HUES64 (cell line): ENCODE results near the gene TSN.
"Not testable (repeated sequence)": the region's sequence is repeated elsewhere in the genome, so short reads cannot be mapped to it uniquely, and the experiment has no call there.

Source experiments
- H3K27ac ChIP-seq: 2 replicates; pipeline ENCODE4 v1.7.0; 2013; ENCODE audit warnings: low read depth, low read length, inconsistent platforms
- H3K27me3 ChIP-seq: 2 replicates; pipeline ENCODE4 v1.6.1; 2013; ENCODE audit warnings: mild to moderate bottlenecking, low read length; ENCODE audit not compliant: insufficient read depth
- H3K36me3 ChIP-seq: 2 replicates; pipeline ENCODE4 v1.6.1; 2013; ENCODE audit warnings: mild to moderate bottlenecking, low read length; ENCODE audit not compliant: insufficient read depth
- H3K4me1 ChIP-seq: 2 replicates; pipeline ENCODE4 v1.6.1; 2013; ENCODE audit warnings: mild to moderate bottlenecking, low read length, moderate library complexity; ENCODE audit not compliant: insufficient read depth
- H3K4me3 ChIP-seq: 2 replicates; pipeline ENCODE4 v1.5.1; 2013; ENCODE audit warnings: mild to moderate bottlenecking, low read length, moderate library complexity
- H3K9ac ChIP-seq: 2 replicates; pipeline ENCODE4 v1.6.1; 2013; ENCODE audit warnings: mild to moderate bottlenecking, low read depth, low read length
- H3K9me3 ChIP-seq: 2 replicates; pipeline ENCODE4 v1.6.1; 2013; ENCODE audit warnings: low read depth, low read length; ENCODE audit not compliant: insufficient read depth
- WGBS: fragments of 150-250, 120-280 bp; methylation state at CpG from one replicate; pipeline ENCODE4 v1.1.7; 2013; ENCODE audit warnings: missing lambda C conversion rate; 5-methylcytosine and 5-hydroxymethylcytosine counted together

TSN gene

DNA sequence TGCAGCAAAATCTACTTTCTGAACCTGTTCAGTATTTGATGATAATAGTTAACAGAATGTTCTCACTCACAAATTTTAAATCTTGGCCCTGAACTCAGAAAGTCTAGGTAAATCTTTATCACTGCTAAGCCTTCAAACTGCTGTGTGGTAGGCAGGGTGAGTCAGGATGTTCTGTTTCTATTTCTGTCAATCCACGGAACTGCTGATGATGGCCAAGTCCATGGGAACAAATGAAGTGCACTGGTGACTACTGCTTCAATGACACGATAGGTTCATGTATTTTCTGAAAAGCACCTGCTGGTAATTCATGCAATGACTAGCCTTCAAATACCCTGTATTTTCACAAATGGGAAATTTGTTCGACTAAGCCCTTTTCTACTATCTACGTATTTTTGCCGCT is 33.0 kb upstream of the TSN start:
- no peaks in the 10 kb centered on the region for H3K27me3 ChIP-seq
- H3K9ac ChIP-seq: no peak overlapping the region
- H3K4me3 ChIP-seq: no peak overlapping the region
- H3K9me3 ChIP-seq: no peaks in the 10 kb centered on the region
- no peak overlapping the region for H3K27ac ChIP-seq
- H3K36me3 ChIP-seq: peaks cover 13% of the 10 kb centered on the region
- WGBS: 93% methylated on average over 5 of the region's 5 CpGs
- H3K4me1 ChIP-seq: no peaks in the 10 kb centered on the region

- Histone ChIP-seq H3K27ac (no peak overlapping the region), H3K9ac (no peak overlapping the region), H3K4me3 (no peak overlapping the region), H3K4me1 (no peaks in the 10 kb centered on the region), H3K9me3 (no peaks in the 10 kb centered on the region), H3K36me3 (peaks cover 21% of the 10 kb centered on the region), H3K27me3 (no peaks in the 10 kb centered on the region)
- WGBS: 93% methylated on average over 5 of the region's 5 CpGs
Measured at GRCh38 chr2:121723316-121723715, 32.1 kb upstream of the TSN start.

- peaks cover 60% of the 10 kb centered on the region for H3K36me3 ChIP-seq
- 98% methylated on average over 2 of the region's 2 CpGs for WGBS
- no peak overlapping the region for H3K9ac ChIP-seq
- H3K4me1 ChIP-seq: no peaks in the 10 kb centered on the region
- no peaks in the 10 kb centered on the region for H3K27me3 ChIP-seq
- no peak overlapping the region for H3K27ac ChIP-seq
- no peaks in the 10 kb centered on the region for H3K9me3 ChIP-seq
- no peak overlapping the region for H3K4me3 ChIP-seq
Measured at GRCh38 chr2:121727332-121727731, 28.1 kb upstream of the TSN start.

DNA sequence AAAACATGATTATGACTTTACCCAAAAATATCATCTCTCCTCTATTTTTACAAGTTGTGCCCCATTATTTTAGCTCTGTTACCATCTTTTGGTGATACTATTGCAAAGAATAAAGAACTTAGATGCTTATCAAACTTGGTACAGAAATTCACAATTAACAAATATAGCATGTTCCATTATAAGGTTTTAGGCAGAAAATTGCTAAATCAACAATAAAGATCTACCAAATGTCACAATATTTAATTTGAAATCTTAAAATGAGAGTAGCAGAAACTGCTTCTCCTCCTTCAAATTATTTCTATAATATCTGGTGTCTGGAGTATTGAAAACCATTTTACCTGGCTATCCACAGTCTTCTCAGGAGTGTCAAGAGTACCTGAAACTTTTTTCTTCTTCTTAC is 27.5 kb upstream of the TSN start:
- Histone ChIP-seq H3K4me1 (no peaks in the 10 kb centered on the region), H3K4me3 (no peak overlapping the region), H3K27me3 (no peaks in the 10 kb centered on the region), H3K9me3 (no peaks in the 10 kb centered on the region), H3K27ac (no peak overlapping the region), H3K9ac (no peak overlapping the region), H3K36me3 (peaks cover 64% of the 10 kb centered on the region)

DNA sequence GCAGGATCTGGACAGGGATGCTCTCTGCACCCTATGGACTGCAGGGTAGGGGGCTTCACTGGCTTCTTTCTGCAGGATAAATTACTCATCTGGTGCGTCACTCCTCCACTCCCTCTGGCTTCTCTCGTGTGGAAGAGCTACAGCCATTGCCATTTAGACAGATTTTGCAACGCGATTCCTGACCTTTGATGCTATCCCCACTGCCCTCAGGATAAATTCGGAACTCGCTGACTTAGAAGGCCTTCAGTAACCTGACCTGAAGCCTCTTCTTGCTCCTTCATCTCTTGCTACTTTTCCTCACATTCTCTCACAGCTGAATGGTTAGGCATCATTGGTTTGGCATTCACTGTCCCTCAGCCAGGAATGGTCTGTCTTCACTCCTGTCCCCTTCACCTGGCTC is 24.1 kb upstream of the TSN start:
- no peak overlapping the region for H3K9ac ChIP-seq
- H3K27ac ChIP-seq: no peak overlapping the region
- H3K4me1 ChIP-seq: peaks cover 7% of the 10 kb centered on the region
- WGBS: 96% methylated on average over 6 of the region's 6 CpGs
- H3K36me3 ChIP-seq: peaks cover 84% of the 10 kb centered on the region
- no peaks in the 10 kb centered on the region for H3K27me3 ChIP-seq
- H3K9me3 ChIP-seq: no peaks in the 10 kb centered on the region
- H3K4me3 ChIP-seq: no peak overlapping the region

- not testable (repeated sequence) for H3K4me1 ChIP-seq, H3K9ac ChIP-seq, H3K9me3 ChIP-seq, H3K27me3 ChIP-seq, H3K27ac ChIP-seq
- Histone ChIP-seq H3K4me3 (peak overlapping the region; percentile 99; the same call in 1 of the 2 replicates), H3K36me3 (peaks cover 54% of the 10 kb centered on the region)
- WGBS: 97% methylated on average over 11 of the region's 11 CpGs
Measured at GRCh38 chr2:121734544-121734943, 20.9 kb upstream of the TSN start.

DNA sequence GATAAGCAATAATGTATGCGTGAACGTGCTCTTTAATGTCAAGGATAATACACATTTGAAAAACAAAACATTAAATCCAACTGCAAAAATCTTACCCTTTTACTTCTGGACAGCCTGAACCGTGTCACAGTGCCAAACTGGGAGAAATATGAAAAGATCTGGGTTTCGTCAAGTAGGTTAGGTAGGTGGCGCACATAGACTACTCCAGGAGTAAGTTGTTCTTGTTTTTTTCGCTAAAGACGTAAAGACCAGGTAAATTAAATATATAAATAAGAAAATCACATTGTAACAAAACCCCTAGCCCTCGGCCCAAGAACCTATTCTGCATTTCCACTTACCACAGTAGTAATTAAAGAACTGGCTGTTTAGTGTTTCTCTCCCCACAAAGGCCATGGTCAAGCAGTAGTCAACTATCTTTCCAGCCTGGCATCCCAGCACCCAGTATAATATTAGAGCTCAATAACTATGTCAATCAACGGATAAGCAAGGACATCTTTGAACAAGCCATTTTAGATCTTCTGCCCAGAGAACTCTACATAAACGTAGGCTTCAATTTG is 19.9 kb upstream of the TSN start:
- H3K9ac ChIP-seq: peak overlapping the region; percentile 96
- H3K4me1 ChIP-seq: peaks cover 7% of the 10 kb centered on the region
- H3K27ac ChIP-seq: no peak overlapping the region
- no peaks in the 10 kb centered on the region for H3K27me3 ChIP-seq
- no peaks in the 10 kb centered on the region for H3K9me3 ChIP-seq
- H3K36me3 ChIP-seq: peaks cover 44% of the 10 kb centered on the region
- WGBS: 54% methylated on average over 8 of the region's 10 CpGs
- peak overlapping the region; percentile 99 for H3K4me3 ChIP-seq

- H3K27me3 ChIP-seq: no peaks in the 10 kb centered on the region
- peaks cover 7% of the 10 kb centered on the region for H3K4me1 ChIP-seq
- peak overlapping the region; percentile 83 for H3K27ac ChIP-seq
- 0% methylated on average over 8 of the region's 8 CpGs for WGBS
- H3K4me3 ChIP-seq: peak overlapping the region; percentile 99
- no peaks in the 10 kb centered on the region for H3K9me3 ChIP-seq
- H3K9ac ChIP-seq: peak overlapping the region; percentile 96
- peaks cover 39% of the 10 kb centered on the region for H3K36me3 ChIP-seq
Measured at GRCh38 chr2:121736140-121736461, 19.4 kb upstream of the TSN start.

- Histone ChIP-seq H3K27ac (peak within 1 kb of the TSS; percentile 83), H3K9me3 (no peaks in the 10 kb centered on the region), H3K36me3 (peaks cover 33% of the 10 kb centered on the region), H3K9ac (peak within 1 kb of the TSS; percentile 96), H3K4me3 (peak within 1 kb of the TSS; percentile 99), H3K4me1 (peaks cover 7% of the 10 kb centered on the region), H3K27me3 (no peaks in the 10 kb centered on the region)
- under 1% methylated on average over 93 of the region's 93 CpGs for WGBS
Measured at GRCh38 chr2:121736462-121737336, 18.8 kb upstream of the TSN start, which contains the start of gene NIFK. Gene NIFK, minus strand, starts transcription at chr2:121736875. Its CDS starts 25 bp downstream, at chr2:121736850.

DNA sequence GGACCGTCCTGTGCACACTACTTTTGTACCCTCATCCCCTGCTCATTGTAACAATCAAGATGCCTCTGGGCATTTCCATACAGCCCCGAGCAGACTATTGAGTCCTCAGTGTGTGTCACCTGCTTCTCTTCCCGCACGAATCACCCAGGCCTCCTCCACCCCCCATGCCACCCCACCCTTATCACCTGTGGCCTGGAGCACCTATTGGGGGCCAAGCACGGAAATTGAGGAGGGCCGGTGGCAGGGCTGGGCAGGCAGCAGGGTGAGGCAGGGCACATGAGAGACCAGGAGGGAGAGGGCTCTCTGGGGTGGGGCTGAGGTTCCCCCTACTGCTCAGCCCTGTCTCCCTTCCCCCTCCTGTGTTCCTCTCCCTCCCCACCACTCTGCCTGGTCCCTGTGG is 14.5 kb upstream of the TSN start:
- H3K27ac ChIP-seq: no peak overlapping the region
- H3K4me3 ChIP-seq: no peak overlapping the region
- no peaks in the 10 kb centered on the region for H3K4me1 ChIP-seq
- H3K36me3 ChIP-seq: no peaks in the 10 kb centered on the region
- H3K9me3 ChIP-seq: no peaks in the 10 kb centered on the region
- no peaks in the 10 kb centered on the region for H3K27me3 ChIP-seq
- H3K9ac ChIP-seq: no peak overlapping the region
- 77% methylated on average over 6 of the region's 6 CpGs for WGBS

DNA sequence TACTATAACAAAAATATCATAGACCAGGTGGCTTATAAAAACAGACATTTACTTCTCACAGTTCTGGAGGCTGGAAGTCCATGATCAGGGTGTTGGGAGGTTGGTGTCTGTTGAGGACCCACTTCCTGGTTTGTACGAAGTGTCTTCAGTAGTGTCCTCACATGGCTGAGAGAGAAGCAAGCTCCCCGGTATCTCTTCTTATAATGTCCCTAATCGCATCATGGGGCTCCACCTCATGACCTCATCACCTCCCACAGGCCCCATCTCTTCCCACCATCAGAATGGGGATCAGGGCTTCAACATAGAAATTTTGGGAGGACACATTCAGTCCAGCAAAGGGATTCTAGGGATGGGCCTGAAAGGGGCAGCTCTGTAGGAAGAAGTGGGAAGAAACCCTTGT is 14.0 kb upstream of the TSN start:
- WGBS: 96% methylated on average over 3 of the region's 3 CpGs
- no peak overlapping the region for H3K27ac ChIP-seq

More for the DNA sequence above, 14.0 kb upstream of the TSN start:
- Histone ChIP-seq H3K4me1 (no peaks in the 10 kb centered on the region), H3K9me3 (no peaks in the 10 kb centered on the region), H3K27me3 (no peaks in the 10 kb centered on the region), H3K36me3 (no peaks in the 10 kb centered on the region), H3K4me3 (no peak overlapping the region), H3K9ac (no peak overlapping the region)
